ENCODE data around the gene TEX264. TPM values are rescaled to one million over a fixed set of nuclear protein-coding genes. Genes with fewer than 3 reads are reported as not detected.

Gene TEX264
- total and polyA plus RNA-seq, 2 of the 13 experiments (the other 11 are each of a cell fraction or from before 2014, with no cell fraction given), result 35.2 to 52.1 TPM

- TF ChIP-seq PAXIP1 (CRISPR knock-in tag; conservative IDR thresholded peaks at IDR 0.05), result peak; percentile 50; the same call in 1 of the 2 replicates
- TF ChIP-seq SRF (IDR thresholded peaks at IDR 0.05; ENCODE audit: low read depth, low read length), result no peak
- no peak for TF ChIP-seq HMGXB3 (CRISPR knock-in tag; IDR thresholded peaks at IDR 0.05; ENCODE audit: borderline replicate concordance)
- 0 out of 2 replicates have a peak, but pooled peaks have one; percentile 61 for TF ChIP-seq ZNF709 (CRISPR knock-in tag; IDR thresholded peaks at IDR 0.05)
- TF ChIP-seq NFAT5 (CRISPR knock-in tag; IDR thresholded peaks at IDR 0.05), result no peak; the same call in 1 of the 2 replicates
Measured at GRCh38 chr3:51670823-51671733, at the start of gene TEX264 (continued).
